ENCODE measurements around the gene YES1. TPM values are rescaled to one million over a fixed set of nuclear protein-coding genes. Genes with fewer than 3 reads are reported as not detected.

The YES1 gene
- total RNA-seq, 1 experiment from 2014 or later: 84.5 TPM

- Histone ChIP-seq H3K4me1 (ENCODE audit: control insufficient read depth in 1 of 2, insufficient read depth in 2 of 2, low read length in 2 of 2) (no peaks in the 10 kb centered on the region), H3K4me3 (replicated peaks in 1 of 2; ENCODE audit: low read depth in 1 of 2, low read length in 2 of 2) (no peak overlapping the region), H3K9me2 (ENCODE audit: insufficient read depth) (no peaks in the 10 kb centered on the region), H2AFZ (ENCODE audit: low read depth, low read length, poor library complexity, severe bottlenecking) (no peak overlapping the region), H4K20me1 (ENCODE audit: insufficient read depth) (no peaks in the 10 kb centered on the region), H3K36me3 (ENCODE audit: control insufficient read depth in 1 of 2, insufficient read depth in 2 of 2, low read length in 2 of 2) (peaks cover 43 to 46% of the 10 kb centered on the region in 2 experiments), H3K9ac (ENCODE audit: low read length) (no peak overlapping the region), H3K4me2 (ENCODE audit: low read length) (no peak overlapping the region), H3K9me3 (ENCODE audit: control insufficient read depth in 1 of 2, insufficient read depth in 1 of 2, low read depth in 1 of 2, low read length in 2 of 2) (no peaks in the 10 kb centered on the region), H3K27me3 (ENCODE audit: insufficient read depth, low read length) (no peaks in the 10 kb centered on the region), H3K27ac (ENCODE audit: low read depth, low read length) (no peak overlapping the region), H3K79me2 (ENCODE audit: insufficient read depth, low read length) (peaks cover 12% of the 10 kb centered on the region; the same call in 1 of the 2 replicates)
- no TSS peak for BruUV-seq (replicated peaks)
- ChIA-PET RAD21 (ENCODE audit: low non-redundant PET in 1 of 2, low total read pairs in 2 of 2, uncharacterized antibody in 2 of 2, unreplicated experiment in 2 of 2) (no interaction called here), POLR2A (no interaction called here), CTCF (no interaction called here)
- no peak for TF ChIP-seq ZNF274 (IDR thresholded peaks at IDR 0.05; ENCODE audit: low read depth, low read length)
- TF ChIP-seq POLR2AphosphoS5 (IDR thresholded peaks at IDR 0.05; ENCODE audit: low read depth, low read length): 0 out of 2 replicates have a peak, but pooled peaks have one; percentile 37
- TF ChIP-seq SRF (IDR thresholded peaks at IDR 0.05; ENCODE audit: low read depth): no peak
- ATAC-seq (no peak), DNase-seq (ENCODE audit: low read depth, low spot score) (no peak)
- intact Hi-C loops (cut with micrococcal nuclease): no loop called here
Observed at GRCh38 chr18:675307-675706, 136.7 kb downstream of the YES1 start.

DNA sequence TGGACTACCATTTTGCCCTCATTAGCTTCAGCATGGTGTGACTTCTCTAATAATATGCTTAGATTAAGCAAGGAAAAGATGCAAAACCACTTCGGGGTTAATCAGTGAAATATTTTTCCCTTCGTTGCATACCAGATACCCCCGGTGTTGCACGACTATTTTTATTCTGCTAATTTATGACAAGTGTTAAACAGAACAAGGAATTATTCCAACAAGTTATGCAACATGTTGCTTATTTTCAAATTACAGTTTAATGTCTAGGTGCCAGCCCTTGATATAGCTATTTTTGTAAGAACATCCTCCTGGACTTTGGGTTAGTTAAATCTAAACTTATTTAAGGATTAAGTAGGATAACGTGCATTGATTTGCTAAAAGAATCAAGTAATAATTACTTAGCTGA lies 138.3 kb downstream of the YES1 start:
- DNase-seq (ENCODE audit: low read depth, low spot score) (no peak), ATAC-seq (no peak)
- no peak overlapping the region for H3K9ac ChIP-seq (ENCODE audit: low read length)
- no peaks in the 10 kb centered on the region for H3K4me1 ChIP-seq (ENCODE audit: control insufficient read depth in 1 of 2, insufficient read depth in 2 of 2, low read length in 2 of 2)
- ChIA-PET POLR2A (no interaction called here), CTCF (no interaction called here), RAD21 (ENCODE audit: low non-redundant PET in 1 of 2, low total read pairs in 2 of 2, uncharacterized antibody in 2 of 2, unreplicated experiment in 2 of 2) (no interaction called here)
- no peak overlapping the region for H3K4me3 ChIP-seq (replicated peaks in 1 of 2; ENCODE audit: low read depth in 1 of 2, low read length in 2 of 2)
- intact Hi-C loops (cut with micrococcal nuclease): no loop called here
- no peaks in the 10 kb centered on the region for H3K27me3 ChIP-seq (ENCODE audit: insufficient read depth, low read length)
- H4K20me1 ChIP-seq (ENCODE audit: insufficient read depth): peaks cover 1% of the 10 kb centered on the region; the same call in 1 of the 2 replicates
- H3K27ac ChIP-seq (ENCODE audit: low read depth, low read length): no peak overlapping the region
- H3K9me3 ChIP-seq (ENCODE audit: control insufficient read depth in 1 of 2, insufficient read depth in 1 of 2, low read depth in 1 of 2, low read length in 2 of 2): no peaks in the 10 kb centered on the region
- BruUV-seq (replicated peaks): no TSS peak
- H3K79me2 ChIP-seq (ENCODE audit: insufficient read depth, low read length): peaks cover 24% of the 10 kb centered on the region
- H3K36me3 ChIP-seq (ENCODE audit: control insufficient read depth in 1 of 2, insufficient read depth in 2 of 2, low read length in 2 of 2): peaks cover 54 to 57% of the 10 kb centered on the region in 2 experiments
- no peak for TF ChIP-seq SRF (IDR thresholded peaks at IDR 0.05; ENCODE audit: low read depth)
- TF ChIP-seq YY1 (IDR thresholded peaks at IDR 0.05; ENCODE audit: extremely low read depth, insufficient replicate concordance, low read depth, low read length): no peak
- no peak for TF ChIP-seq TCF7L2 (IDR thresholded peaks at IDR 0.05; ENCODE audit: borderline replicate concordance, extremely low read depth, insufficient read depth, insufficient read length)
- TF ChIP-seq SIN3A (IDR thresholded peaks at IDR 0.05; ENCODE audit: low read depth): no peak
- no peak for TF ChIP-seq EGR1 (IDR thresholded peaks at IDR 0.05; ENCODE audit: low read depth)
- no peak overlapping the region for H3K4me2 ChIP-seq (ENCODE audit: low read length)
- H3K9me2 ChIP-seq (ENCODE audit: insufficient read depth): no peaks in the 10 kb centered on the region
- H2AFZ ChIP-seq (ENCODE audit: low read depth, low read length, poor library complexity, severe bottlenecking): no peak overlapping the region
